ENCODE results near the gene IKZF3.

GRCh38 chr17:39736319-39737165 is 127.6 kb downstream of the IKZF3 start:
- no peak for TF ChIP-seq POLR2A (IDR thresholded peaks at IDR 0.05; ENCODE audit: low read depth, low read length)
- TF ChIP-seq SPI1 (IDR thresholded peaks at IDR 0.05; ENCODE audit: low read depth, low read length) = no peak
- no peak for TF ChIP-seq POLR2AphosphoS5 (IDR thresholded peaks at IDR 0.05; ENCODE audit: low read depth, low read length)

Measured in GM12891 (cell line).